SKM-1 treated with dmso at 0.1 percent for 144 hours (cell line): Measurements from ENCODE around the gene SLC25A23.

Source experiments
- DNase-seq: peaks from one replicate; lab custom pipeline; 2025; ENCODE audit not compliant: unreplicated experiment; lab: John Stamatoyannopoulos, UW

SLC25A23 gene

DNA sequence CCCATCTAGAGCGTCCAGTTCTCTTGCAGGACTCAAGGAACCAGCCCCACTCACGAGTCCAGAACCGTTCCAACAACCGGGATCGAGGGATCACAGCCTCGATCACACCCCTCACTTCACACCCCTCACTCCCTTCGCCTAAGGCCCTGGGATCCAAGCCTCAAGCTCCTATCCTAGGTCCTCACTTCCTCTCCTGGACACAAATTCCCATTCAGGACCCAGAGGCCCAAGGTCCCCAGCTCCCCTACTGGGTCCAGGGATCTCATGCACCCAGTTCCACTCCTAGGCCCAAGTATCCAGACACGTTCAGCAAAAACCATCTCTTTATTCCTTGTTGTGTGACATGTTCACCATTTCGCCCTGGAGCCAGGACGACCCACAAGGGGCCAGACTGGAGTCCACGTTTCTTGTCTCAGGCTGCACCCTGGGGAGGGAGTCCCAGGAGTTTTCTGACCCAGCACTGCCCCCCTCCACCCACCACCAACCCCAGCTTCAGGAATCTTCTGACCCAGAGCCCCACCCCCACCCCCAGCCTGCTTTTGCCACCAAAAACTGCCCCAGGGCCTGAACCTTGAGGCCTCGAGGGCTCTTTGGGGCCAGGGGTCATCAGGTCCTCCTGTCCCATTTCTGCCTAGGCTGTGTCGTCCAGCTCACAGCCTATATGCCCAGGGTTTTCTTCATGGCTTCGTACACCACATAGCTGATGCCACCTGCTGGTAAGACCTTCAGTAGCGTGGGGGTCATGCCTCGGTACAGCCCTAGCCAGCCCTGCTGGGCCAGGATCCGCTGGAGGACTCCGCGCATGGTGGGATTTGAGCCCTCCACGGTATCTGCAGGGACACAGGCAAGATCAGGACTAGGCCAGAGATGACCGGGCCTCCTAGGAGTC is 33.6 kb downstream of the SLC25A23 start:
- DNase-seq, result peak; percentile 45

DNA sequence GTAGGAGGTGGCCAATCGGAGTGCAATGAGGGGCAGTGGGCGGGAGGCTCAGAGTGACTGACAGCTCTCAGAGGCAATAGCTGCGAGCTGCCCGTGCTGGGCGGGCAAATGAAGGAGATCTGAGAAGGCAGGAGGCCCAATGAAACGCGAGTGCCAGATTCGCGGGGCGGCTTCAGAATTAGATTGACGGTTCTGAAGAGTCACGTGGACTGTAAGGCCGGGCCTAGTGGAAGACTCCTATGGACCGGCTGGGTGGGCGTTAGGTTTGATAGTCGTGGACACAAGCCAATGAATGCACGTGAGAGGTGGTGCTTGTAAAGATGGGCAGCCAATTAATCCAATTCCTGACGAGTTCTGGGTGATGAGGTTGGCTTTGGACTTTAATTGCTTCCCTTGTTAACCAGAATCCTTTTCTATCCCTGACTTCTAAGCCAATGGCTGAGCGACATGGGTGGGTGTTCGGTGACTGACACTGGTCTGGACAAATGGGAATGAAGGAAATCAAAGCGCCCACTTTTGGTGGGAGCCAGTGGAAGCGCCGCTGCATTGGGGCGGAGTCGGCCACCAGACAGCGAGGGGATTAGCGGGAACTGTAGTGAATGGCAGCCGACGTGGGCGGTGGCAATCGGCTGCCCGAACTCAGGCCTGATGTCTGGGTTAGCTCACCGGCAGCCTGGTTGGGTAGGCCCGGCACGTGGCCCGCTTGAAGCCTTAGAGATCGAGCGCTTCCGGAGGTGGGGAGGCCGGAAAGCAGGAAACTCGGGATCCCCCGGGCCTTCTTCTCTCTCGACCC is 34.5 kb downstream of the SLC25A23 start:
- DNase-seq, result peak; percentile 100

DNA sequence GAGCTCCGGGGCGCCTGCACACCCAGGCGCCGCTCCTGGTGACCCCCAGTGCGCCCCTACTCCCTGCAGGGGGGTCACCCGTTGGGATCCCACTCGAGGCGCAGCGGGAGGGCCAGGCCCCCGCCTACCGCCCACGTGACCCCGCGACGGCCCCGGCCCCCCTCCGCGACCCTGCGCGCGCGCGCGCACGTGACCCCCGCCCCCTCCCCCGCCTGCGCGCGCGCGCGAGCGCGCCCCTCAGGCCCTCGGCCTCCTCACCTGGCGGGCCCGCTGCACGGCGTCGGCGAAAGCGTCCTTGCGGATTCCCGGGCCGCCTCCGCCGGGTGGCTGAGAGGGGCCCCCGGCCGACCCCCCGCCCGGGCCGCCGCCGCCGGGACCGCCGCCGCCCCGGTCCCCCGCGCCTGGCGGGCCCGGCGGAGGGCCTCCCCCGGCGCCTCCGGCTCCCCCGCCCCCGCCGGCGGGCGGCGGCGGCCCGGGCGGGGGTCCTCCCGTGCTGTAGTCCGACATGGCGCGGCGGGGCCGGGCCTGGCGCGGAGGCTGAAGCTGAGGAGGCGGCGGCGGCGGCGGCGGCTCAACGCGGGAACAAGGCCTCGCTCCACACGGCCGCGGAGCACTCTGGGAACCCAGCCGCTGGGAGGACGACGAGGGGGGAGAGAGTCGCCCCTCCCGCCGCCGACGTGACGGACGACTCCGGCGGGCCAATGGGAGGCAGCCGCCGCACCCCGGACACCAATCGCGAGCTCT is 35.2 kb downstream of the SLC25A23 start, which contains the start of gene KHSRP:
Gene KHSRP (minus strand): TSS at position 617 of the 744 bp plus-strand sequence. CDS start 110 bp downstream, at position 507.
- DNase-seq, result no peak

DNA sequence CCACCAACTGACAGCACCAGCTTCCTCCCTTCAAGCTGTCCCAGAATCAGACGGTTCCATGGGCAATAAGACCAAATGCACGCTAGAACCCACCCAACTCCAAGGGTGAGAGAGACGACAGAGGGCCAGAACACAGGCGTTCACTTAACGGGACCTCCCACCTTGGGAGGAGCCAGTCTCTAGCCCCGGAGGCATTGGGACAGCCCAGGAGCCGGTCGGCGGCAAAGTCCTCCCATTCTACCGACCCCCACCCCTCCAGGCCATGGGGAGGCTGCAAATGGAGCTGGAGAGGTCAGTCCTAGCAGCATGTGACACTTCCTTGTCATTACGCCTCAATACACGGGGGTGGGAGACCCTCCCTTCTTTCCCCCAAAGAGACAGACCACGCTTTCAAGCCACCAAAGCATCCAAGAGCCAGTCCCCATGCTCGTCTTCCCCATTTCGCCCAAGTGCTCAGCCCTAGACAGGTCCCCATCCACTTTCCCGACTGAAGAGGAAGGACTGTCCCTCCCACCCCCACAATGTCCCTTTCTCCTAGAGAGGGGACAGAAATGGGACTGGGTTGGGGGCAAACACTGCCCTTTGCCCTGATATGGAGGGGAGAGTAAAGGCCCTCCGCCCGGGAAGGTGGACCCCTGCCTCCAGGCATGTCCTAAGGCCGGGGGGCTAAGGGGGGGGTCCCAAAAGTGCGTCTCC is 35.9 kb downstream of the SLC25A23 start:
- DNase-seq, result no peak

GRCh38 chr19:6421075-6422014 is 38.2 kb downstream of the SLC25A23 start:
- DNase-seq, result no peak

GRCh38 chr19:6418562-6418932 is 41.0 kb downstream of the SLC25A23 start:
- DNase-seq, result no peak

- DNase-seq, result no peak
Measured at GRCh38 chr19:6417713-6418561, 41.7 kb downstream of the SLC25A23 start.

GRCh38 chr19:6416658-6417405 is 42.8 kb downstream of the SLC25A23 start:
- no peak for DNase-seq

DNA sequence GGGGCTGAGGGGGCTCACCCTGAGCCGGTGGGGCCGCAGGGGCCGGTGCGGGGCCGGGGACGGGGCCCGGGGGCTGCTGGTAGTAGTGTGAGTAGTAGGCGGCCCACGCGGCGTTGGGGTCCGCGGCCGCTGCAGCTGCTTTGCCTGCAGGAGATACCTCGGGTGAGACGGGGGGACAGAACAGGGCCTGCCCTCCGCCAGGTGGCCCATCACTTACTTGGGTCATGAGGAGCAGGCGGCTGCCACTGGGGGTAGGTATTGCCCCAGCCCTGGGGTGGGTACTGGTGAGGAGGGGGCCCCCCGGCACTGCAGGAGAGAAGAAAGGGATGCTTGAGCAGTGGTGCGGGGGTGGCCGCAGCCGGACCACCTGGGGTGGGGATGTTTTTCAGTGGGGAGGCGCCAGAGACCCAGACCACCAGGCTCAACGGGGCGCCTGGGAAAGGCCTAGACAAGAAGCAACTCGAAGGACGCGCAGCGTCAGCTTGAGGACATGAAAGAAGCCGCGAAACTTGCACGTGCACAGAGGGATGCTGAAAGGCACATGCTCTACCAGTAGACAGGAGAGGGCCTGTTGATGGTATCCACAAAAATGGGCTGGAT is 43.9 kb downstream of the SLC25A23 start:
- DNase-seq, result no peak

- DNase-seq, result no peak
Measured at GRCh38 chr19:6414793-6415590, 44.6 kb downstream of the SLC25A23 start.

GRCh38 chr19:6413721-6414643 is 45.6 kb downstream of the SLC25A23 start:
- DNase-seq, result no peak

DNA sequence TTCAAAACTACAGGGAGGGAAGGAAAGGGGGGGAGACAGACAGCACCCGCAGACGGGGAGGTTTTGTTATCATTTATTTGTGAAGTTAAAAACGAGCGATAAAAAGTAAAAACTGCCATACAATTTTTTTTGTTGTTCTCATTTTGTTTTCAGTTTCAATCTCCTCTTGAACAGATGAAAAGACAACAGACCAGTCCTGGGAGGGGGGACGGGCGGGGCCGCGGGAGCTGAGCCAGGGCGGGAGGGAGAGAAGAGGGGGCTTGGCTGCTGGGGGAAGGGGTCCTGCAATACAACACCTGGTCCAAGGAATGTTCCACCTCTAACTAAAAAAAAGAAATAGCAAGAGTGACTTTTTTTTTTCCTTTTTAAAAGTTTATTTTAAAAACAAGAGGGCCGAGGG is 46.3 kb downstream of the SLC25A23 start:
- no peak for DNase-seq

DNA sequence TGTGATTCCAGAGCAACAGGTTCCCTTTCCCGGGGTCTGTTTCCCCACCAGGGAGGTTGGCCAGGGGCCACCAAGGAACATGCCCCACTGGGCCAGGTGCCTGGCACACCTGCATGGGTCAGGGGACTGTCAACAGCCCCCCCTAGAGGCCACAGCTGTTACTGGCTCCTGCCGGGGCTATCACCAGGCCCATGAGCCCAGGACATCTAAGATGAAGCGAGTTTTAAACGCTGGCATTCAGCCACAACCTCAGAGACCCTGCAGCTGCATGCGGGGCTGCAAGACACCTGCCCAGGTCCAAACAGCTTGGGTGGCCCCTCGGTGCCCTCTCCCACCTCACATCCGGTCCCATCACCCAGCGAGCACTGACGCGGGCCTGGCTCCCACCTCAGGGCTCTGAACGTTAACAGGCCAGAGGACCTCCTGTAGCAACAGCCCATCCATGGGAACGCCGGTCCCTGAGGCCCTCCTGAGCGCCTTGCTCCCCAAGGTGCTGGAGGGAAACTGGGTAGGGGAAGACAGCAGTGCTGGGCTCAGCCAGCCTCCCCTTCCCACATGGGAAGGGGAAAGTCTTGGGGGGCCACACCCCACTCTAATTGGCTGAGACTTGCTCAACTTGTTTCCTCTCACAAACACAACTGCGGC is 47.0 kb downstream of the SLC25A23 start:
- no peak for DNase-seq

DNA sequence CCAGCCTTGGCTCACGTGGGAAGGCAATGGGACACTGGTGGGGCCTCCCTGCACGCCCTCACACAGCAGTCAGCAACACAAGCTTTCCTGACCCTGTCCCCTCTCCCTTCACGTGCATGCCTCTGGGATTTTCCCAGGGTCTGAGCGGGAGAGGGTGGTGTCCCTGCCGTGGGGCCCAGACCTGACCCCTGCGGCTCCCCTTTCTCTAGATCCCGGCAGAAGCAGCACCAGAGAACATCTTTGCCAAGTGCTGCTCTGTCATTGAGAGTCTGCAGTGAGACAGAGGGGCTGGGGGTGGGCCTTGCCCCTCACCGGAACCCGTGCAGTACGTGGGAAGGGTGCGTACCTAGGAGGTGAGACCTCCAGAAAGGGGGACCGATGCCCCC is 47.5 kb downstream of the SLC25A23 start:
- DNase-seq, result no peak

GRCh38 chr19:6409346-6409745 is 50.2 kb downstream of the SLC25A23 start:
- no peak for DNase-seq
